ENCODE results near the gene HDDC3.

DNA sequence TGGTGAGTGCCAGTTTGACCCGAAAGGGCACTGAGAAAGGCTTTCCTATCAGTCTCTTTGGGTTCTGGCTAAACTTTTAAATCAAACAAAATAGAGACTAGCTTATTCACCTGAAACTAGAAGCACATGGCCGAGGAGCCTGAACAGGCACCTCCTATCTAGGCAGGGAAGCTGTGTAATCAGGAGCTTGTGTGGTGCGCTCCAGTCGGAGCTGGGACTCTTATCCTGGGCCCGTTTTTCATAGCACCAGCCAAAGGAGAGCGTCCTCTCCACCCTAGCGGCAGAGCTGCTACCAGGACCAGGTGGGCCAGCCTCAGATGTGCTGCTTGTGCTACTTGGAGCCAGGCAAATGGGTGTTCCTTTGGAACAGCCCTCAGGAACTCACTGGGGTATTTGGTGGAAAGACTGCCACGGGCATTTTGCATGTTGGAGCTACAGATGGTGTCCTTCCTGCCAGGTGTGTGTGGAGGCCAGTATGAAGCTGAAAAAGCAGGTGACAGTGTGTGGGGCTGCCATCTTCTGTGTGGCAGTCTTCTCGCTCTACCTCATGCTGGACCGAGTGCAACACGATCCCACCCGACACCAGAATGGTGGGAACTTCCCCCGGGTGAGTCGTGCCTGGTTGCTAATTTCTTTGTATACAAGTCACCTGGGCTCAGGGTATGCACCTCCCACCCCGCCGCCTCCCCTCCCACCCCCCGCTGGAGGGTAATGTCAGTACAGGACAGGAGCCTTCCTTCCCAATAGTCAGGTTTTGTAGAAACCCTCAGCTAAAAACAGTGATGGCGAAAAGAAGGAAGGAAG is 28.4 kb downstream of the HDDC3 start:
- TF ChIP-seq, protein P1, sequence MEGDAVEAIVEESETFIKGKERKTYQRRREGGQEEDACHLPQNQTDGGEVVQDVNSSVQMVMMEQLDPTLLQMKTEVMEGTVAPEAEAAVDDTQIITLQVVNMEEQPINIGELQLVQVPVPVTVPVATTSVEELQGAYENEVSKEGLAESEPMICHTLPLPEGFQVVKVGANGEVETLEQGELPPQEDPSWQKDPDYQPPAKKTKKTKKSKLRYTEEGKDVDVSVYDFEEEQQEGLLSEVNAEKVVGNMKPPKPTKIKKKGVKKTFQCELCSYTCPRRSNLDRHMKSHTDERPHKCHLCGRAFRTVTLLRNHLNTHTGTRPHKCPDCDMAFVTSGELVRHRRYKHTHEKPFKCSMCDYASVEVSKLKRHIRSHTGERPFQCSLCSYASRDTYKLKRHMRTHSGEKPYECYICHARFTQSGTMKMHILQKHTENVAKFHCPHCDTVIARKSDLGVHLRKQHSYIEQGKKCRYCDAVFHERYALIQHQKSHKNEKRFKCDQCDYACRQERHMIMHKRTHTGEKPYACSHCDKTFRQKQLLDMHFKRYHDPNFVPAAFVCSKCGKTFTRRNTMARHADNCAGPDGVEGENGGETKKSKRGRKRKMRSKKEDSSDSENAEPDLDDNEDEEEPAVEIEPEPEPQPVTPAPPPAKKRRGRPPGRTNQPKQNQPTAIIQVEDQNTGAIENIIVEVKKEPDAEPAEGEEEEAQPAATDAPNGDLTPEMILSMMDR (IDR thresholded peaks at IDR 0.05) = no peak
- no peak for TF ChIP-seq ZFX (IDR thresholded peaks at IDR 0.05; ENCODE audit: borderline replicate concordance)
